GM21528 (cell line): ENCODE results near the gene MEPCE.
"Not testable (repeated sequence)": the region's sequence is repeated elsewhere in the genome, so short reads cannot be mapped to it uniquely, and the experiment has no call there.

Experiments used
- ATAC-seq: cut with Tn5 transposase; IDR thresholded peaks from one replicate; pipeline ENCODE4 v1.9.1; 2021; ENCODE audit warnings: mild to moderate bottlenecking, moderate library complexity; ENCODE audit not compliant: unreplicated experiment, low FRiP score

The MEPCE gene

DNA sequence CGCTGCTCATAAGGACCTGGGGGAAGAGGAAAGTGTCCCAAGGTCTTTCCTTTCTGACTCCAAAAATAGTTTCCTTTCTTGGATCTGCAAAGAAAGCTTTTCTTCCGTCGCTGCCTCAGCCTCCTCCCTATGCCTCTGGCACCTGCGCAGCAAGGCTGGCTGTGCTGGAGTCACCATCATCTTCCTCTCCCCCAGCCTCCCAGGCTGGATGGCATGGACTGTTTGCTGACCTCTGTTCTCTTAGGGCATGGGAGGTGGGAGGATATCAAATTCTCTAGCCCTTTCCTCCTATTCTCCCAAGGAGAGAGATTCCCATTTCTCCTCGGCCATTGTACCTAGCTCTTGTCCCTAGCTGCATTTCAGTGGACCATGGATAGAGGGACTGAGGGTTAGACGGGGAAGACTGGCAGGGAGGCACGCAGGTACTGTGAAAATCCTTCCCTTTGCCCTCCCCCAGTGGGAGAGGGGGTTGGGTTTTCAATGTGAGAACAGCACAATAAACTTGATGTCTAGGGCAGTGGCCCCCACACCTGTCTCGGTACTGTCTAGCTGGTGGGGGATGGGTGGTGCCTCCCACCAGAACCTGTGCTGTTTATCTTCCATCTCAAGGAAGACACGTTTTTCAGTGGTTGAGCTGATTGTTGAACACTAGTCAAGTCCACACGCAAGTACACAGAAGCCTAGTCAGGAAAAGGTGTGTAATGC, 4.1 kb downstream of the MEPCE start:
- ATAC-seq = no peak

GRCh38 chr7:100434297-100435144, 4.9 kb downstream of the MEPCE start:
- no peak for ATAC-seq

GRCh38 chr7:100435401-100436304, 6.0 kb downstream of the MEPCE start:
- peak; percentile 24 for ATAC-seq

DNA sequence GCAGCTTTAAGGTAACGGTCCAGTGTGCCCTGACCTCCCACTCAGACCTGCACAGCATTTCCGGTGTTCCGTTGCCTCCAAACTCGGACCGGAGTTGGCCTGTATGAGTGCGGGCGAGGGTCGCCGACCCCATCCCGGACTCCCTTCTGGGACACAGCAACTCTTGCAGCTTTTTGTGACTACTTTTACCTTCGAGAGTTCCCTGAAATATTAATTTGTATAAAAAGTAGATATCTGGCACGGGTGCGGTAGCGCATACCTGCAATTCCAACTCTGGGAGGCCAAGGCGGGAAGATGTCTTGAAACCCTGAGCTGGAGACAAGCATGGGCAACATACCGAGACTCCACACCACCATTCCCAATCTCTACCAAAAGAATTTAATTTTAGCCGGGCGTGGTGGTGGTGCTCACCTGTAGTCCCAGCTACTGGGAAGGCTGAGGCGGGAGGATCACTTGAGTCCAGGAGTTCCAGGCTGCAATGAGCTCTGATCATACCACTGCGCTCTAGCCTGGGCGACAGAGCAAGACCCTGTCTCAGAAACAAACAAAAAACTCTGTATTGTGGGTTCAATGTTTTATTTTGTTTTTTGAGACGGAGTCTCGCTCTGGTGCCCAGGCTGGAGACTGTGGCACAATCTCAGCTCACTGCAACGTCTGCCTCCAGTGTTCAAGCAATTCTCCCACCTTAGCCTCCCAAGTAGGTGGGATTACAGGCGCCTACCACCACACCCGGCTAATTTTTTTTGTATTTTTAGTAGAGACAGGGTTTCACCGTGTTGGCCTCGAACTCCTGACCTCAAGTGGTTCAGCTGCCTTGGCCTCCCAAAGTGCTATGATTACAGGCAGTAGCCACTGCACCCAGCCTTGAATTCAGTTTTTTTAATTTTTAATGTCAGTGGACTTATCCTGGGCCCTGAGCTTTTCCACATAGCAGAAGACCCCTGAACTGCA, 7.8 kb downstream of the MEPCE start:
- ATAC-seq = no peak

DNA sequence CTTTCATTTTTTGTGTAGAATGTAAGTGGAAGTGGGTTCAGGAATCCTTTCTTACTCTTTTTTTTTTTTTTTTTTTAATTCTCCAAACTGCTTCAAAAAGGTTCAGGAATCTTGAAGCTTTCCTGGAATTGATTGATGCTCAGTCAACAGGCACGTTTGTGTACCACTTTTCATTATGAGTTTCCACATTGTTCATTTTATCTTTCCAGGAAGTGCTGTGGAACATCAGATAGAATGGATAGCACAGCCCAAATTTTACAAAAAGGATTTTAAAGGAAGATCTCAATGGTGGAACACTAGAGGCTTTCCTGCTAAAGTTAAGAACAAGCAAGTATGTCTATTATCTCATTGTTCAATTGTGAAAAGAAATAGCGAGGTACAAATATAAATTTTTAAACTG, 8.5 kb downstream of the MEPCE start:
- no peak for ATAC-seq

DNA sequence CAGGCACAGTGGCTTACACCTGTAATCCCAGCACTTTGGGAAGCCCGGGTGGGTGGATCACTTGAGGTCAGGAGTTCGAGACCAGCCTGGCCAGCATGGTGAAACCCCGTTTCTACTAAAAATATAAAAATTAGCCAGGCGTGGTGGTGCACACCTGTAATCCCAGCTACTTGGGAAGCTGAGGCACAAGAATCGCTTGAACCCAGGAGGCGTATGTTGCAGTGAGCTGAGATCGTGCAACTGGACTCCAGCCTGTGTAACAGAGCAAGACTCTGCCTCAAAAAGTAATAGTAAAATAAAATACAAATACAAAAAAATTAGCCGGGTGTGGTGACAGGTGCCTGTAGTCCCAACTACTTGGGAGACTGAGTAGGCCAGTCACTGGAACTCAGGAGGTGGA, 9.1 kb downstream of the MEPCE start:
- not testable (repeated sequence) for ATAC-seq

GRCh38 chr7:100439244-100439643, 9.6 kb downstream of the MEPCE start:
- not testable (repeated sequence) for ATAC-seq

GRCh38 chr7:100441641-100442535, 12.3 kb downstream of the MEPCE start:
- ATAC-seq = no peak

DNA sequence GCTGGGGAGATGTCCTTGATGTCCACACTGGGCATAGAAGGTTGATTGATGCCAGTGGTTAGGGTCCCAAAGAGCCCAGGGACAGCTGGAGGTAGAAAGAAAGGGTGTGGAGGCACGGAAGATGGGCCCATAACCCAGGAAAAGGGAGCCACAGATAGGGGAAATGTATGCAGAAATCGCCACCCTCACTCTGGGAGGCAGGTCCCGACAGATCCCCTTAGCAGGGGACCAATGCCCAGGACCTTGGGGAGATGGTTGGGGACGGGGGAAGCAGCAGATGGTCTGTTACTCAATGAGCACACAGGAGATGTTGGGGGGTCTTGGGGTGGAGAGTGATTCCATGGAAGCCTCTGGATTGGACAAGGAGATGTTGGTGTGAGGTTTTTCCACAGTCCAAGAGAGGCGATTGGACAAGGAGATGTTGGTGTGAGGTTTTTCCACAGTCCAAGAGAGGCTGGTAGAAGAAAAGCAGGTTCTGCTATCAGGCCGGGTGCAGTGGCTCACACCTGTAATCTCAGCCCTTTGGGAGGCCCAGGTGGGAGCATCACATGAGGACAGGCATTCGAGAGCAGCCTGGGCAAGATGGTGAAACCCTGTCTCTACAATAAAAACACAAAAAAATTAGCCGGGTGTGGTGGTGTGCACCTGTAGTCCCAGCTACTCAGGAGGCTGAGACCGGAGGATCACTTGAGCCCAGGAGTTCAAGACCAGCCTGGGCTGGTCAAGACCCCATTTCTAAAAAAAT, 13.6 kb downstream of the MEPCE start:
- ATAC-seq = no peak

DNA sequence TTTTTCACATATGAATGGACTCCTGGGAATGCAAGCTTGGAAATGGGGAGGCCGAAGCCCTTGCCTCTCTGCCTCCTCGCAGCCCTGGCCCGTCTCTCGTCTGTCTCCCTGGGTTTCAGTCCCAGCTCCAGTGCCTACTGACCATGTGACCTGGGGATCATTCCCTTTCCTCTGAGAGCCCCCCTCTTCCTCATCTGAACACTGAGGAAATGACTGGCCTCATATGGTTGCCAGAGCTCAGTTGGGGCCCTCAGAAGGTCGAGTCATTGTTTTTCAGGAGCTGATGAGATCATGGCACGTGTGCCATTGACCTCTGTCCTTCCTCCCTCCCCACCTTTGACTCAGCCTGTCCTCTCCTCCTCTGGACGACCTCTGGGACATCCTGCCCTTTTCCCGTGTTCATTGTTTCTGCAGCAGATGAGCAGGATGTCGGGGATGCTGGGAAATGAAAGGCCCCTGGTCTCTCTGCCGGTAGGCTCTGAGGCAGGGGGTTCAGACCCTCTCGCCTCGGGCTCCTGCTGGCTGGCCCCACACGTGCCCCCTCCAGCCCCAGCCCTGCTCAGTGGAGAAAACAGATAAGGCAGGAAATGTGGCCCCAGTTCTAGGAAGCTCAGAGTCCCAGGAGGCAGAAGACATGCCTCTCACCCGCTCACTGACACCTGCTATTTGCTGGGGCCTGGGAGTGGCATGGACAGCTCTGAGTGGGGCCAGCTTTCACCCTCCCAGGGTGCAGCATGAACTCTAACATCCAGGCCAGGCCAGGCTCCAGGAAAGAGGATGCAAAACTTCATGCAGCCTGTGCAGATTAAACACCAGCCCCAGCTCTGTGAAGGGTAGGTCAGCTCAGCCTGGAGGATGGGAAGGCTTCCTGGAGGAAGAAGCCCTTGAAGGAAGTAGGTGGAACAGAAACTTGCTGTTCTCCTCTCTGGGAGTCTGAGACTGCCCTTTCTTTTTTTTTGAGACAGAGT, 15.0 kb downstream of the MEPCE start:
- no peak for ATAC-seq

GRCh38 chr7:100446040-100446439, 16.4 kb downstream of the MEPCE start:
- no peak for ATAC-seq

DNA sequence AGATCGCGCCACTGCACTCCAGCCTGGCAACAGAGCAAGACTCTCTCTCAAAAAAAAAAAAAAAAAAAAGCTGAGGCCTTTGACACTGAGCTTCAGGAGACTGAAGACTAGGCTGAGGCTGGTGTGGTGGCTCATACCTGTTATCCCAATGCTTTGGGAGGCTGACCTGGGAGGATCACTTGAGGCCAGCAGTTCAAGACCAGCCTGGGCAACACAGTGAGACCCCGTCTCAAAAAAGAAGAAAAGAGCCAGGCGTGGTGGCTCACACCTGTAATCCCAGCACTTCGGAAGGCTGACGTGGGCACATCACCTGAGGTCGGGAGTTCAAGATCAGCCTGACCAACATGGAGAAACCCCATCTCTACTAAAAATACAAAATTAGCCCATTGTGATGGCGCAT, 17.7 kb downstream of the MEPCE start:
- not testable (repeated sequence) for ATAC-seq

DNA sequence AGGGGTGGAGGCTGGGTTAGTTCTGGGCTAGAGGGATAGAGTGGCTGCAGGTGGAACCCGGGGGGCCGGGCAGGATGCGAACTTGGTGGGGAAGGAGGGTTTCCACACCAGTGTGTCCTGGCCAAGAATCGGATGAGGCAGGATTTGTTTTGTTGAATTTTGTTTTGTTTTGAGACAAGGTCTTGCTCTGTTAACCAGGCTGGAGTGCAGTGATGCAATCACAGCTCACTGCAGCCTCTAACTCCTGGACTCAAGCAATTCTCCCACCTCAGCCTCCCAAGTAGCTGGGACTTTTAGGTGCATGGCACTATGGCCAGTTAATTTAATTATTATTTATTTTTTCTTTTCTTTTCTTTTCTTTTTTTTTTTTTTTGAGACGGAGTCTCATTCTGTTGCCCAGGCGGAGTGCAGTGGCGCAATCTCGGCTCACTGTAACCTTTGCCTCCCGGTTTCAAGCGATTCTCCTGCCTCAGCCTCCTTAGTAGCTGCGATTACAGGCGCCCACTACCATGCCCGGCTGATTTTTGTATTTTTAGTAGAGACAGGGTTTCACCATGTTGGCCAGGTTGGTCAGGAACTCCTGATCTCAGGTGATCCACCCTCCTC, 19.7 kb downstream of the MEPCE start:
- no peak for ATAC-seq

GRCh38 chr7:100452513-100452912, 22.9 kb downstream of the MEPCE start:
- no peak for ATAC-seq

GRCh38 chr7:100453854-100454253, 24.2 kb downstream of the MEPCE start:
- ATAC-seq = not testable (repeated sequence)

- ATAC-seq = no peak
Observed at GRCh38 chr7:100455206-100455605, 25.6 kb downstream of the MEPCE start.

- ATAC-seq = no peak
Observed at GRCh38 chr7:100456562-100456961, 26.9 kb downstream of the MEPCE start.
